ENCODE results near the gene TRIM38.
"Not testable (repeated sequence)": the region's sequence is repeated elsewhere in the genome, so short reads cannot be mapped to it uniquely, and the experiment has no call there.

The TRIM38 gene

DNA sequence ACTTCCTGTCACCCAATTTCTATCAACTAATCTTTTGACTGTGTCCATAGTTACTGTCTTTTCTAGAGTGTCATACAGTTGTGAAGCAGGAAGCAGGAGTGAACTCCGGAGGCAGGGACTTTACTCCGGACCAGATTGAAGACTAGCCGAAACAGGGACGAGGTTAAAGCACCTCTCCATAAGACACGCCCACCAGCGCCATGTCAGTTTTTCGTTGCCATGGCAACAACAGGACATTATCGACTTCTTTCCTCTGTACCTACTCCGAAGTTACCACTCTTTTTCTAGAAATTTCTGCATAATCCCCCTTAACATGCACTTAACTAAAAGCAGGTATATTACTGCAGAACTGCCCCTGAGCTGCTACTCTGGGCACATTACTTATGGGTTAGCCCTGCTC, 25.2 kb downstream of the TRIM38 start:
- peaks cover 0 to 7% (median 4%) of the 10 kb centered on the region in 5 donors for H3K4me1 ChIP-seq (ENCODE audit: control insufficient read depth in 5 of 5, insufficient read depth in 5 of 5, low read length in 5 of 5)
- H3K36me3 ChIP-seq (ENCODE audit: control insufficient read depth in 5 of 5, insufficient read depth in 5 of 5, low read length in 5 of 5): peaks cover 25 to 35% (median 32%) of the 10 kb centered on the region in 5 donors
- H3K27me3 ChIP-seq (ENCODE audit: control insufficient read depth in 5 of 5, insufficient read depth in 4 of 5, low read length in 5 of 5): no peaks in the 10 kb centered on the region
- no peak overlapping the region for H3K27ac ChIP-seq (ENCODE audit: low read depth, low read length)
- H3K9ac ChIP-seq (ENCODE audit: low read length in 5 of 5): no peak overlapping the region
- H3K9me3 ChIP-seq (ENCODE audit: control insufficient read depth in 5 of 5, low read length in 5 of 5): no peaks in the 10 kb centered on the region
- H3K4me3 ChIP-seq (ENCODE audit: low read depth in 1 of 5, low read length in 5 of 5): no peak overlapping the region

DNA sequence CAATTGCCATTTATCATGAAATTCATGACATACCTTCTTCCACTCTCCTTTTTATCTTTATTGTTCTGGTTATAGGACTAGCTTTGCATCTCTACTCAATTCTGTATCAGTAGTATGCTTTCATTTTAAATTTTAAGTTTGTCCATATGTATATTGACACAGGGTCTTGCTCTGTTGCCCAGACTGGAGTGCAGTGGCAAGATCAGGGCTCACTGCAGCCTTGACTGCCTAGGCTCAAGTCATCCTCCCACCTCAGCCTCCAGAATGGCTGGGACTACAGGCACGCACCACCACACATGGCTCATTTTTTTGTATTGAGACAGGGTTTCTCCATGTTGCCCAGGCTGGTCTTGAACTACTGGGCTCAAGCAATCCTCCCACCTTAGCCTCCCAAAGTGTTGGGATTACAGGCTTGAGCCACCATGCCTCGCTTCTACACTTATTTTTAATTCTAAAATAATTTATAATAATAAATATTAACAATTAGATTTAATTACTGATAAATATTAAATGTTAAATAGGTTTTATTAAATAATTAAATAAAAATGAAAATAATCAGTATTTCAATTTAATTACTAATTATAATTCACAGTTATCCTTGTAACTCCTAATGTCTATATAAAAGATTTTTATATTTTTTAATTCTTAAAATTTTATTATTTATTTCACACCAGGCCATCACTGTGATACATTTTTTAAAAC, 27.7 kb downstream of the TRIM38 start:
- Histone ChIP-seq H3K4me3 (ENCODE audit: low read depth in 1 of 5, low read length in 5 of 5) (no peak overlapping the region), H3K4me1 (ENCODE audit: control insufficient read depth in 5 of 5, insufficient read depth in 5 of 5, low read length in 5 of 5) (peaks cover 0 to 19% (median 9%) of the 10 kb centered on the region in 5 donors), H3K27ac (ENCODE audit: low read depth, low read length) (no peak overlapping the region), H3K36me3 (ENCODE audit: control insufficient read depth in 5 of 5, insufficient read depth in 5 of 5, low read length in 5 of 5) (peaks cover 7 to 12% (median 12%) of the 10 kb centered on the region in 5 donors), H3K9me3 (ENCODE audit: control insufficient read depth in 5 of 5, low read length in 5 of 5) (no peaks in the 10 kb centered on the region), H3K9ac (ENCODE audit: low read length in 5 of 5) (no peak overlapping the region), H3K27me3 (ENCODE audit: control insufficient read depth in 5 of 5, insufficient read depth in 4 of 5, low read length in 5 of 5) (no peaks in the 10 kb centered on the region)

DNA sequence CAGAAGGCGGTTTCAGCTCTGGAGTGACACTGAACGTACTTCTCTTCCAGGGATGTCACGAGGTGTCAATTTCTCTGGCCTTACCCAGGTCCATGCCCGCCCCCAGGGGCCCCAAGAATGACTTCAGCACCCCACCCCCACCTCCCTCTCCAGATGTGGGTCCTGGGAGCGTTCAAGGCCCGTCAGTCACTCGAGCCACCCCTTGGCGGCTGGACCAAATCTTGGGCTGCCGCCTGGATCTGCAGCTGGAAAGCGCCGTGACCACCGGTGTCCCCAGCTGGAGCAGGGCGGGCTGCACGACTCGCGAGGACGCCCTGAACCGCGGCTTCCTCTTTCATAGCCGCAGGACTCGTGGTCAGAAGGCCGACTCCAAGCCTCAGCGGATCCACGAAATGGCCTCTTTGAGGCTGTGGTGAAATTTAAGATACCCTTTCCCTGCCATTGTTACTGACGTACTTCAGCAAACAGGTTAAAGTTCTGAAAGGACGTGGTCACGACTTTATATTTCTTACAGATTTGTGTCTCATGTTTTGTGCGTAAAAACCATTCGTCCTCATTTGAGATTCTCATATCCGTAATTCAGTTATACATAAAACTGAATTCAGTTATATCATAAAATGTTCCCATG, 29.3 kb downstream of the TRIM38 start:
- Histone ChIP-seq H3K4me3 (ENCODE audit: low read depth in 1 of 5, low read length in 5 of 5) (peak overlapping the region; percentile 60 to 89 (median 82)), H3K9me3 (ENCODE audit: control insufficient read depth in 5 of 5, low read length in 5 of 5) (no peaks in the 10 kb centered on the region), H3K27me3 (ENCODE audit: control insufficient read depth in 5 of 5, insufficient read depth in 4 of 5, low read length in 5 of 5) (no peaks in the 10 kb centered on the region), H3K4me1 (ENCODE audit: control insufficient read depth in 5 of 5, insufficient read depth in 5 of 5, low read length in 5 of 5) (peaks cover 0 to 19% (median 9%) of the 10 kb centered on the region in 5 donors), H3K36me3 (ENCODE audit: control insufficient read depth in 5 of 5, insufficient read depth in 5 of 5, low read length in 5 of 5) (peaks cover 4 to 8% (median 6%) of the 10 kb centered on the region in 5 donors), H3K9ac (ENCODE audit: low read length in 5 of 5) (peak overlapping the region; percentile 50 to 89 (median 86)), H3K27ac (ENCODE audit: low read depth, low read length) (peak overlapping the region; percentile 89)

- H3K27ac ChIP-seq (ENCODE audit: low read depth, low read length): peak overlapping the region; percentile 89
- H3K4me1 ChIP-seq (ENCODE audit: control insufficient read depth in 5 of 5, insufficient read depth in 5 of 5, low read length in 5 of 5): peaks cover 0 to 19% (median 9%) of the 10 kb centered on the region in 5 donors
- H3K4me3 ChIP-seq (ENCODE audit: low read depth in 1 of 5, low read length in 5 of 5): peak overlapping the region; percentile 80 to 89 (median 83)
- H3K9me3 ChIP-seq (ENCODE audit: control insufficient read depth in 5 of 5, low read length in 5 of 5): no peaks in the 10 kb centered on the region
- peak overlapping the region; percentile 50 to 89 (median 86) for H3K9ac ChIP-seq (ENCODE audit: low read length in 5 of 5)
- no peaks in the 10 kb centered on the region for H3K27me3 ChIP-seq (ENCODE audit: control insufficient read depth in 5 of 5, insufficient read depth in 4 of 5, low read length in 5 of 5)
- peaks cover 0 to 9% (median 5%) of the 10 kb centered on the region in 5 donors for H3K36me3 ChIP-seq (ENCODE audit: control insufficient read depth in 5 of 5, insufficient read depth in 5 of 5, low read length in 5 of 5)
These were observed 30.1 kb downstream of the TRIM38 start for GRCh38 chr6:25992413-25993340.

DNA sequence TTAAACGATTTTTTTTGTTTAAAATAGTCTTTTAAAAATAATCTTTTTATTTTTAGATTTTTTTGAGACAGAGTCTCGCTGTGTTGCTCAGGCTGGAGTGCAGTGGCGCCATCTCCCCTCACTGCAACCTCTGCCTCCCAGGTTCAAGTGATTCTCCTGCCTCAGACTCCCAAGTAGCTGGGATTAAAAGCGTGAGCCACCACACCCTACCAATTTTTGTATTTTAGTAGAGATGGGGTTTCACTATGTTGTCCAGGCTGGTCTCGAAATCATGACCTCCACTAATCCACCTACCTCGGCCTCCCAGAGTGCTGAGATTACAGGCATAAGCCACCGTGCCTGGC, 30.7 kb downstream of the TRIM38 start:
- not testable (repeated sequence) for H3K36me3 ChIP-seq (ENCODE audit: control insufficient read depth in 5 of 5, insufficient read depth in 5 of 5, low read length in 5 of 5); H3K9me3 ChIP-seq (ENCODE audit: control insufficient read depth in 5 of 5, low read length in 5 of 5); H3K27me3 ChIP-seq (ENCODE audit: control insufficient read depth in 5 of 5, insufficient read depth in 4 of 5, low read length in 5 of 5)
- Histone ChIP-seq H3K4me3 (ENCODE audit: low read depth in 1 of 5, low read length in 5 of 5) (peak overlapping the region; percentile 80 to 87 (median 83)), H3K9ac (ENCODE audit: low read length in 5 of 5) (peak overlapping the region in 3 of 5 donors; percentile 84 to 89 (median 87)), H3K27ac (ENCODE audit: low read depth, low read length) (peak overlapping the region; percentile 89), H3K4me1 (ENCODE audit: control insufficient read depth in 5 of 5, insufficient read depth in 5 of 5, low read length in 5 of 5) (peaks cover 0 to 19% (median 9%) of the 10 kb centered on the region in 5 donors)

GRCh38 chr6:25995507-25995906, 32.9 kb downstream of the TRIM38 start:
- Histone ChIP-seq H3K27ac (ENCODE audit: low read depth, low read length) (no peak overlapping the region), H3K9me3 (ENCODE audit: control insufficient read depth in 5 of 5, low read length in 5 of 5) (no peaks in the 10 kb centered on the region), H3K9ac (ENCODE audit: low read length in 5 of 5) (no peak overlapping the region), H3K4me1 (ENCODE audit: control insufficient read depth in 5 of 5, insufficient read depth in 5 of 5, low read length in 5 of 5) (peaks cover 0 to 19% (median 9%) of the 10 kb centered on the region in 5 donors), H3K27me3 (ENCODE audit: control insufficient read depth in 5 of 5, insufficient read depth in 4 of 5, low read length in 5 of 5) (no peaks in the 10 kb centered on the region), H3K36me3 (ENCODE audit: control insufficient read depth in 5 of 5, insufficient read depth in 5 of 5, low read length in 5 of 5) (peaks cover 3 to 15% (median 12%) of the 10 kb centered on the region in 5 donors), H3K4me3 (ENCODE audit: low read depth in 1 of 5, low read length in 5 of 5) (no peak overlapping the region)

DNA sequence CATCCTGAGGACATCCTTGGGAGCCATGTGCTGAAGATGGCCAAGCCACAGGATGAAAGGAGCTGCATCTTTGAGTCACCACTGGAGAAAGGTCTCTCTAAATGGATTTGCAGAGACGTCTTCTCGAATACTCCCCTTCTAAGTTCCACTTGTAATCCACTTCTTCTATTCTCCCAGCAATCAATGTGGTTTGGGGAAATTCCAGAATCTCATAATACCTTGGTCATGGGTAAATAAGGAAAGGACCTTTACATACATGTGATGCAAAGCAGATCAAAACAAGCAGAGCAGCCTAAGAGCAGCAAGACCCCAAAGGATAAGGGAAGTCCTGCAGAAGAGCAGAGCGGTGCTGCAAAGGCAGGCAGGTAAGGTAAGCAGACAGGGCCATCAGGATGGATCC, 35.3 kb downstream of the TRIM38 start:
- Histone ChIP-seq H3K27me3 (ENCODE audit: control insufficient read depth in 5 of 5, insufficient read depth in 4 of 5, low read length in 5 of 5) (no peaks in the 10 kb centered on the region), H3K36me3 (ENCODE audit: control insufficient read depth in 5 of 5, insufficient read depth in 5 of 5, low read length in 5 of 5) (peaks cover 3 to 25% (median 17%) of the 10 kb centered on the region in 5 donors), H3K27ac (ENCODE audit: low read depth, low read length) (no peak overlapping the region), H3K4me3 (ENCODE audit: low read depth in 1 of 5, low read length in 5 of 5) (no peak overlapping the region), H3K9ac (ENCODE audit: low read length in 5 of 5) (no peak overlapping the region), H3K4me1 (ENCODE audit: control insufficient read depth in 5 of 5, insufficient read depth in 5 of 5, low read length in 5 of 5) (peaks cover 0 to 12% (median 5%) of the 10 kb centered on the region in 5 donors), H3K9me3 (ENCODE audit: control insufficient read depth in 5 of 5, low read length in 5 of 5) (no peaks in the 10 kb centered on the region)

- Histone ChIP-seq H3K27me3 (ENCODE audit: control insufficient read depth in 5 of 5, insufficient read depth in 4 of 5, low read length in 5 of 5) (no peaks in the 10 kb centered on the region), H3K4me3 (ENCODE audit: low read depth in 1 of 5, low read length in 5 of 5) (no peak overlapping the region), H3K9me3 (ENCODE audit: control insufficient read depth in 5 of 5, low read length in 5 of 5) (no peaks in the 10 kb centered on the region), H3K9ac (ENCODE audit: low read length in 5 of 5) (no peak overlapping the region), H3K36me3 (ENCODE audit: control insufficient read depth in 5 of 5, insufficient read depth in 5 of 5, low read length in 5 of 5) (peaks cover 3 to 25% (median 17%) of the 10 kb centered on the region in 5 donors), H3K4me1 (ENCODE audit: control insufficient read depth in 5 of 5, insufficient read depth in 5 of 5, low read length in 5 of 5) (peaks cover 0 to 8% (median 5%) of the 10 kb centered on the region in 5 donors), H3K27ac (ENCODE audit: low read depth, low read length) (no peak overlapping the region)
These were observed 35.8 kb downstream of the TRIM38 start for GRCh38 chr6:25998379-25998778.

GRCh38 chr6:25999225-25999624, 36.6 kb downstream of the TRIM38 start:
- H3K36me3 ChIP-seq (ENCODE audit: control insufficient read depth in 5 of 5, insufficient read depth in 5 of 5, low read length in 5 of 5): peaks cover 3 to 25% (median 17%) of the 10 kb centered on the region in 5 donors
- not testable (repeated sequence) for H3K27ac ChIP-seq (ENCODE audit: low read depth, low read length); H3K4me3 ChIP-seq (ENCODE audit: low read depth in 1 of 5, low read length in 5 of 5); H3K27me3 ChIP-seq (ENCODE audit: control insufficient read depth in 5 of 5, insufficient read depth in 4 of 5, low read length in 5 of 5); H3K9ac ChIP-seq (ENCODE audit: low read length in 5 of 5); H3K4me1 ChIP-seq (ENCODE audit: control insufficient read depth in 5 of 5, insufficient read depth in 5 of 5, low read length in 5 of 5); H3K9me3 ChIP-seq (ENCODE audit: control insufficient read depth in 5 of 5, low read length in 5 of 5)
